Measurements from ENCODE around the gene ADNP2.

ADNP2 gene

GRCh38 chr18:80179857-80180558, 70.9 kb downstream of the ADNP2 start:
- Histone ChIP-seq H3K9me3 (ENCODE audit: control insufficient read depth, insufficient read depth, low read length) (no peaks in the 10 kb centered on the region), H3K27me3 (ENCODE audit: control insufficient read depth, insufficient read depth, low read length) (no peaks in the 10 kb centered on the region), H3K36me3 (ENCODE audit: control insufficient read depth, insufficient read depth, low read length) (no peaks in the 10 kb centered on the region), H3K4me1 (ENCODE audit: control insufficient read depth, insufficient read depth, low read length) (no peaks in the 10 kb centered on the region), H3K9ac (ENCODE audit: low read depth, low read length) (no peak overlapping the region), H3K4me3 (ENCODE audit: low read depth, low read length) (no peak overlapping the region)

- no peaks in the 10 kb centered on the region for H3K9me3 ChIP-seq (ENCODE audit: control insufficient read depth, insufficient read depth, low read length)
- no peaks in the 10 kb centered on the region for H3K36me3 ChIP-seq (ENCODE audit: control insufficient read depth, insufficient read depth, low read length)
- no peaks in the 10 kb centered on the region for H3K27me3 ChIP-seq (ENCODE audit: control insufficient read depth, insufficient read depth, low read length)
- no peak overlapping the region for H3K4me3 ChIP-seq (ENCODE audit: low read depth, low read length)
- H3K9ac ChIP-seq (ENCODE audit: low read depth, low read length): no peak overlapping the region
- no peaks in the 10 kb centered on the region for H3K4me1 ChIP-seq (ENCODE audit: control insufficient read depth, insufficient read depth, low read length)
Measured at GRCh38 chr18:80180778-80181564, 71.9 kb downstream of the ADNP2 start.

- Histone ChIP-seq H3K4me1 (ENCODE audit: control insufficient read depth, insufficient read depth, low read length) (no peaks in the 10 kb centered on the region), H3K9ac (ENCODE audit: low read depth, low read length) (no peak overlapping the region), H3K36me3 (ENCODE audit: control insufficient read depth, insufficient read depth, low read length) (no peaks in the 10 kb centered on the region), H3K9me3 (ENCODE audit: control insufficient read depth, insufficient read depth, low read length) (no peaks in the 10 kb centered on the region), H3K4me3 (ENCODE audit: low read depth, low read length) (no peak overlapping the region), H3K27me3 (ENCODE audit: control insufficient read depth, insufficient read depth, low read length) (no peaks in the 10 kb centered on the region)
Measured at GRCh38 chr18:80181642-80182461, 72.8 kb downstream of the ADNP2 start.

GRCh38 chr18:80182855-80183254, 73.8 kb downstream of the ADNP2 start:
- Histone ChIP-seq H3K9me3 (ENCODE audit: control insufficient read depth, insufficient read depth, low read length) (no peaks in the 10 kb centered on the region), H3K4me1 (ENCODE audit: control insufficient read depth, insufficient read depth, low read length) (no peaks in the 10 kb centered on the region), H3K4me3 (ENCODE audit: low read depth, low read length) (no peak overlapping the region), H3K36me3 (ENCODE audit: control insufficient read depth, insufficient read depth, low read length) (no peaks in the 10 kb centered on the region), H3K27me3 (ENCODE audit: control insufficient read depth, insufficient read depth, low read length) (no peaks in the 10 kb centered on the region), H3K9ac (ENCODE audit: low read depth, low read length) (no peak overlapping the region)

GRCh38 chr18:80183273-80184050, 74.4 kb downstream of the ADNP2 start:
- no peak overlapping the region for H3K9ac ChIP-seq (ENCODE audit: low read depth, low read length)
- no peaks in the 10 kb centered on the region for H3K9me3 ChIP-seq (ENCODE audit: control insufficient read depth, insufficient read depth, low read length)

GRCh38 chr18:80184243-80184772, 75.2 kb downstream of the ADNP2 start:
- Histone ChIP-seq H3K27me3 (ENCODE audit: control insufficient read depth, insufficient read depth, low read length) (no peaks in the 10 kb centered on the region), H3K4me3 (ENCODE audit: low read depth, low read length) (no peak overlapping the region)

More at GRCh38 chr18:80183273-80184050, 74.4 kb downstream of the ADNP2 start:
- Histone ChIP-seq H3K4me1 (ENCODE audit: control insufficient read depth, insufficient read depth, low read length) (no peaks in the 10 kb centered on the region), H3K27me3 (ENCODE audit: control insufficient read depth, insufficient read depth, low read length) (no peaks in the 10 kb centered on the region), H3K36me3 (ENCODE audit: control insufficient read depth, insufficient read depth, low read length) (no peaks in the 10 kb centered on the region), H3K4me3 (ENCODE audit: low read depth, low read length) (no peak overlapping the region)

GRCh38 chr18:80185545-80185944, 76.5 kb downstream of the ADNP2 start:
- H3K36me3 ChIP-seq (ENCODE audit: control insufficient read depth, insufficient read depth, low read length): no peaks in the 10 kb centered on the region
- no peaks in the 10 kb centered on the region for H3K27me3 ChIP-seq (ENCODE audit: control insufficient read depth, insufficient read depth, low read length)
- no peak overlapping the region for H3K9ac ChIP-seq (ENCODE audit: low read depth, low read length)
- H3K9me3 ChIP-seq (ENCODE audit: control insufficient read depth, insufficient read depth, low read length): no peaks in the 10 kb centered on the region
- no peaks in the 10 kb centered on the region for H3K4me1 ChIP-seq (ENCODE audit: control insufficient read depth, insufficient read depth, low read length)
- H3K4me3 ChIP-seq (ENCODE audit: low read depth, low read length): no peak overlapping the region

More at GRCh38 chr18:80184243-80184772, 75.2 kb downstream of the ADNP2 start:
- Histone ChIP-seq H3K36me3 (ENCODE audit: control insufficient read depth, insufficient read depth, low read length) (no peaks in the 10 kb centered on the region), H3K4me1 (ENCODE audit: control insufficient read depth, insufficient read depth, low read length) (no peaks in the 10 kb centered on the region), H3K9me3 (ENCODE audit: control insufficient read depth, insufficient read depth, low read length) (no peaks in the 10 kb centered on the region), H3K9ac (ENCODE audit: low read depth, low read length) (no peak overlapping the region)

- H3K36me3 ChIP-seq (ENCODE audit: control insufficient read depth, insufficient read depth, low read length): no peaks in the 10 kb centered on the region
- no peaks in the 10 kb centered on the region for H3K9me3 ChIP-seq (ENCODE audit: control insufficient read depth, insufficient read depth, low read length)
- H3K27me3 ChIP-seq (ENCODE audit: control insufficient read depth, insufficient read depth, low read length): no peaks in the 10 kb centered on the region
- no peaks in the 10 kb centered on the region for H3K4me1 ChIP-seq (ENCODE audit: control insufficient read depth, insufficient read depth, low read length)
- no peak overlapping the region for H3K4me3 ChIP-seq (ENCODE audit: low read depth, low read length)
- H3K9ac ChIP-seq (ENCODE audit: low read depth, low read length): no peak overlapping the region
Measured at GRCh38 chr18:80187956-80188642, 79.0 kb downstream of the ADNP2 start.

GRCh38 chr18:80188643-80189530, 79.8 kb downstream of the ADNP2 start:
- H3K9me3 ChIP-seq (ENCODE audit: control insufficient read depth, insufficient read depth, low read length): no peaks in the 10 kb centered on the region
- H3K36me3 ChIP-seq (ENCODE audit: control insufficient read depth, insufficient read depth, low read length): no peaks in the 10 kb centered on the region
- no peak overlapping the region for H3K9ac ChIP-seq (ENCODE audit: low read depth, low read length)
- no peak overlapping the region for H3K4me3 ChIP-seq (ENCODE audit: low read depth, low read length)
- no peaks in the 10 kb centered on the region for H3K4me1 ChIP-seq (ENCODE audit: control insufficient read depth, insufficient read depth, low read length)
- no peaks in the 10 kb centered on the region for H3K27me3 ChIP-seq (ENCODE audit: control insufficient read depth, insufficient read depth, low read length)

GRCh38 chr18:80189531-80189865, 80.4 kb downstream of the ADNP2 start:
- Histone ChIP-seq H3K9ac (ENCODE audit: low read depth, low read length) (no peak overlapping the region), H3K4me3 (ENCODE audit: low read depth, low read length) (no peak overlapping the region), H3K9me3 (ENCODE audit: control insufficient read depth, insufficient read depth, low read length) (no peaks in the 10 kb centered on the region), H3K36me3 (ENCODE audit: control insufficient read depth, insufficient read depth, low read length) (no peaks in the 10 kb centered on the region), H3K27me3 (ENCODE audit: control insufficient read depth, insufficient read depth, low read length) (no peaks in the 10 kb centered on the region), H3K4me1 (ENCODE audit: control insufficient read depth, insufficient read depth, low read length) (no peaks in the 10 kb centered on the region)
